GM19395 (cell line): ENCODE data around the gene RASGRP2.

Experiments used
- ATAC-seq: cut with Tn5 transposase; IDR thresholded peaks from one replicate; pipeline ENCODE4 v1.9.1; 2021; ENCODE audit warnings: mild to moderate bottlenecking, moderate library complexity; ENCODE audit not compliant: unreplicated experiment

Gene RASGRP2

DNA sequence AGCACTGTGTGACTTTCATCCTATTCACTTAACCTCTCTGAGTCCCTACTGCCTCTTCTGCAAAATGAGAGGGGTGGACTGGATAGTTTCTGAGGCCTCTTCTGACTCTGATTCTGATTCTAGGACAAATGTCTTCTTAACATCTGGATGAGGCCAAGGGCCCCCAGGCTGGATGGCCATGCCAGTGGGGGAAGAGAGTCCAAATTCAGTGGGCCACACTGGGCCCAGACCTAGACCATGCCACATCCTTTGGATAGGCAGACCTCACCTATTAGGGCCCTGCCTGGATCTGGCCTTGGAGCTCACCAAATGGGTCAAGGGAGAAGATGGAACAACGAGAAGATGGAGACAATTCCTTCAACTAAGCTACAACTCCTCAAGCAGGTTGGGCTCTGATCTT is 45.5 kb downstream of the RASGRP2 start:
- no peak for ATAC-seq

DNA sequence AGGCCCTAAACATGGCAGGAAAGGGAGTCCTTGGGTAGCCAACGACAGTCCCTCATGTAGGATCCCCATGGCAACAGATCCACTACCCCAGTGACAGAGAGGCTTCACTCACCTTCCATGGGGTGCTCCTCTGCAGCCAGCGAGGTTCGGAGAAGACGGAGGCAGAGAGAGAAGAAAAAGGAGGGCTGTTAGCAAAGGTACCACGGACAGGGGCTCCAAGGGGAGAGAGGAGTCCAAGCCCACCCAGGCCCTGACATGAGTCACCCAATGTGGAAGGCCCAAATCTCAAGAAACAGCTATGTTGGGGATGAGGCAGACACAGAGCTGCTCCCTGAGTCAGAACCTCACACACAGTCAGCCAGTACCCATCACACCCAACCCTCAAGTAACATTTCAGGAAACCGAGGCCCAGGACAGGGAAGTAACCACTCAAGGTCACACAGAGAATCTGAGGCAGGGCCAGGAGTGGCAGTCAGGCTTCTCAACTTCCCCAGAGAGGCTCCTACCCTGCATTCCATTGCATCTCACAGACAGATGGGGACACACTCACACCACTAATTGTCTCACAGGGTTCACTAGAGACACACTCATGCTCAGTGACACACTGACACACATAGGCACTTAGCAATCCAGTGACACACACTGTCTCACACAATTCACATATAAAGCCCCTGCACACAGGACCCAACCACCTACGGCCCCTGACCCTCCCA is 46.1 kb downstream of the RASGRP2 start:
- no peak for ATAC-seq

DNA sequence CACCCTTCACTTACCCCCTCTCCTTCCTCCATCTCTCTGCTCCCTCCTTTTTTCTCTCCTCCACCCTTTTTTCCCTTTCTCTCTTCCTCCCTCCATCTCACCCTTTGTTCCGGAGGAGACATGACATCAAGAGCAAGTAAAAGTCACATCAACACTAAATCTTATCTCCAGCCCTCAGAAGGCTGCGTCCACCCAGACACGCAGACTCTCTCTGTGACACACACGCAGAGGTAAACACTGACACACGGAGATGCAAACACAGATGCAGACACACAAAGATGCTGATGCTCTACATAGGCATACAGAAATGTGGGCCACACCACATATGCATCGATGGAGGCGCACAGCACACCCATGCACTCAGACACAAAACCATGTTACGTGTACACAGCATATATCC is 47.9 kb downstream of the RASGRP2 start:
- ATAC-seq, result no peak

DNA sequence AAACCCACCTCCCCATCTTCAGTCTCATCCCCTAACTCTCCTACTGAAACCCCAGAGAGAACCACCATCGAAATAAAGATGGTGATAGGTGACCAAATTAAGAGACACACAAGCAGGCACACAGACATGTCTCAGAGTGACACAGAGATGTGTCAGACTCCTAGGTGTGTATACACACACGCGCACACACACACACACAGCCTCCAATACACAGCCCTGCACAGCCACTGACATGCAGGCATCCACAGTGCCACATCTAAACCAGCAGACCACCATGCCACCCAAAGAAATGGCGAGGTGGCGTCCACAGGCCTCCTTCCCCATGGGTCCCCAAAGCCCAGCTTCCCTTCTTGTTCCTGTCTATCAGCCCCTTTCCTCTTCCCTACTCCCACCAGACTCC is 48.4 kb downstream of the RASGRP2 start:
- no peak for ATAC-seq

DNA sequence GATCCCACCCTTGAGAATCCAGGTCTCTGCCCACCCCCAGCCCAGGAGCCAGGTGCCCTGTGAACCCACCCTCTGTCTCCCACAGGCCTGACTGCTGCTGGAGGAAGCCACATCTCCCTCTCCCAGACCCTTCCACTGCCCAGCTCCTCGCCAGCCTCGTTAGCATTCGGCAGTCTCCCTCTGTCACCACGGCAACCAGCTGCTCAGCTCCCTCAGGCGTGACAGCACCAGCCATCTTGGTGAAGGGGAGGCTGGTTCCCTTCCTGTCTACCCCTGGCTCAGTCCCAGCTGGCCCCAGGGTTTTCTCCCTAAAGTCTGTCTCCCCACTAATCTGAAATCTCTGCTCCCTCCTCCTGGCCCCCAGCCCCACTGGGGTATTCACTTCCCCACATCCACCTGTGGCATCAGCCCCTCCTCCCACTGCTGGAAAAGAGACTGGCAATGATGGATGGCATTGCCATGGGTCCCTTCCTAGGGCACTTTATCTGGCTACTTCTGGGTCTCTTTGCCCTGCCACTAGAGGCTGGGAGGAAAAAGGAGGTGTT is 49.0 kb downstream of the RASGRP2 start:
- ATAC-seq, result no peak

DNA sequence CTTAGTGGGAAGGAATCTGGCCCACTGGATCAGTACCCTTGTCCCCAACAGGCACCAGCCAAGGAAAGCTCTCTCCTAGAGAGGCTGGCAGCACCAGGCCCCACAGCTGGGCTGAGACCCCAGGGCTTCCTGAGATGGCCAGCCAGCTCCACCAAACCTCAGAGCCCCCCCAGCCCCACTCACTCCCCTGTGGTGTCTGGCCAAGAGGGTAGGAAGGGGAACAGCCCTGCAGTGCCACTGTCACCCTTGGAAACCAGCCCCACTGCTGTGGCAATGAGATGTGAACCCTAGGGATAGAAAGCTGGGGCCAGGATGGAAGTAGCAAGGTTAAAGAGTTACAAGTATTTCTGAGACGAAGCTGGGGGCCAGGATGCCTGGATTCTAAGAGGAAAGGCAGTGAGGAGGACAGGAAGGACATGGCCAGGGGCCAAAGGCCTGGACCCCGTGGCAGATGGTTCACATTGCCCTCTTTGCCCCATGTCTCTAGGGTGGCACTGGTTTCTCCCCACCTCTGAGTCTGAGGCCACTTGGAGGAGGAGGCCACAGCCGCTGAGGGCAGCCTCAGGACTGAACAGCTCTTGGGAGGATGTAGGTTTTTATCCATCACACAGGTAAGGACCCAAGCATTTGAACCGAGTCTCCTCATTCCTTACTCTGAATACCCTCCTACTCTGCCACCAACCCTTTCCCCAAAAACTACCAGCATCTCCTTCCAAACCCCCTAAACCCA is 49.8 kb downstream of the RASGRP2 start:
- no peak for ATAC-seq

DNA sequence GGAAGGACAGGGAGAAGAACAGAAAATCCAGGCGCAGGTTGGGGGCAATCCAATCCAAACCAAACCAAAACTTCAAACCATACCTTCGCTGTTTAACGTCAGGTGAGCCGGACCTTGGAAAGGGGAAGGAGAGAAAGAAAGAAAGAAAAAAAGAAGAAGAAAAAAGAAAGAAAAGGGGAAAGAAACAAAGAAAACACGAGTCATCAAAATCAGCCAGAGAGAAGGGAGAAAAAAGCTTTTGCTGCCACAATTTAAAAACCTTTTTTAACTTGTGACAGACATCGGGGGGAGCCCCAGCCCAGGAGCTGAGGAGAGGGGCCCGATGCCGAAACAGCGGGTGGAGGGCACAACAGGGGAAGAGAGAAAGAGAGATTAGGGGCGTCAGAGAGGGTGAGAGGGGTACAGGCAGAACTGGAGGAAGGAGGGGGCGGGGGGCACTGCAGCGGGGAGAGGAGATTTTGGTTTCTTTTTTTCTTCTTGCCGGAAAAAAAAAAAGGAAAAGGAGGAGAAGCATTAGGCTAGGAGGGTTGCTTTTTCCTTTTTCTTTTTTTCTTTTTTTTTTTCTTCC is 51.1 kb downstream of the RASGRP2 start:
- no peak for ATAC-seq

GRCh38 chr11:64691543-64691942 is 52.4 kb downstream of the RASGRP2 start:
- no peak for ATAC-seq

DNA sequence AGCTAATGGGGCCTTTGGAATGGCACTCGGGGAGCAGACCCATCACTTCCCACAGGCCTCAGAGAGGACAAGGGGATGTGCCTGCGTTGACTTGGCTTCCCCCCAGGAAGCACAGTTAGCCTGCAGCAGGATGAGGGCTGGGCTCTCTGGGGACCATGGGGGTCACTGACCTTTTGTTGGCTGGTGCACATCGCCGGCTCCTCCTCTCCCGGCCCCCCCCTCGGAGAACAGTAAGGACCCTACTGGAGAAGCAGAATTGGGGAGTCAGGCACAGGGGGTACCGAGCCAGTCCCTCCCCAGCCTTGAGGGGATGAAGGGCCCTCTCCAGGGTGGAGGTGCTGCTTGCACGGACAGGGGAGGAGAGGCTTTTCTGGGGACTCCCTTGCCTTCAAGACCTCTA is 53.7 kb downstream of the RASGRP2 start:
- ATAC-seq, result no peak

GRCh38 chr11:64688534-64688982 is 55.4 kb downstream of the RASGRP2 start:
- ATAC-seq, result peak; percentile 87

DNA sequence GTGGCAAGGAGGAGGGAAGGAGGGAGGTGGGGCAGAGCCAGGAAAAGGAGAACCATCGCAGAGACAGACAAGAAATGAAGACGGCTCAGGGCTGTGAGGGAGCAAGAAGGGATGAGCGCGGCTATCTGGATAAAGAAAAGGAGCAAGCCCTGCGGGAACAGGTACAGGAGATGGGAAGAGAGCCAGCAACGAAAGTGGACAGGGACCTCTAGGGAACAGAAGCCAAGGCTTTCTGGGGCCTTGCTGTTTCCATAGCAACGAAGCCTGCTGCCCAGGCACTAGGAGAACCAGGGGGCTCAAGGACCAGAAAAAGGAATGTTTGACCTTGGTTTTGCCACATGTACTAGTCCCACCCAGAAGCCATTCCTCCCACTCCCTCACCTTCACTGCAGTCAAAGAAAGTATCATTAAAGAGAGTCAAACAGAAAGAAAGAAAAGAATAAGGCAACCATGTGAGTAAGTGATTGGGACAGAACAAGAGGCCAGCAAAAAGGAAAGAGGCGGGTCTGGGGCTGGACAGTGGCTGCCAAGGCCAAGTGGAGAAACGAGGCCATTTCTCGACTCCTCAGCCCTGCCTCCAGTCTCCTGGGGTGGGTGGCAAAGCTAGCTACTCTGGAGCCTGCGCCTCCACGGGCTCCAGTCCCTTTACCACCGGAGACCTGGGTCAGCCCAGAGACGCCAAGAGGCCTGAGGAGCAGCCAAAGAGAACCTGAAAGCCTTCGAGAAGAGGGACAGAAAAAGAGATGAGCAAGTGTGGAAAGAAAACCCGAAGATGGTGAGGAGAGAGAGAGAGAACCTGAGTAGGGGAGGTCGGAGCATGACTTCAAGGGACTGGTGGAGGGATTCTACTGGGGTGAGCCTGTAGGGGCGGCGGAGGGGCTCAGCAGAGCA is 56.1 kb downstream of the RASGRP2 start:
- no peak for ATAC-seq

GRCh38 chr11:64687204-64687603 is 56.7 kb downstream of the RASGRP2 start:
- no peak for ATAC-seq

- no peak for ATAC-seq
Measured at GRCh38 chr11:64686466-64687170, 57.3 kb downstream of the RASGRP2 start.

GRCh38 chr11:64685536-64685935 is 58.4 kb downstream of the RASGRP2 start:
- ATAC-seq, result no peak

GRCh38 chr11:64684357-64684756 is 59.6 kb downstream of the RASGRP2 start:
- ATAC-seq, result no peak

- no peak for ATAC-seq
Measured at GRCh38 chr11:64681171-64681570, 62.8 kb downstream of the RASGRP2 start.

- no peak for ATAC-seq
Measured at GRCh38 chr11:64679846-64680245, 64.1 kb downstream of the RASGRP2 start.

DNA sequence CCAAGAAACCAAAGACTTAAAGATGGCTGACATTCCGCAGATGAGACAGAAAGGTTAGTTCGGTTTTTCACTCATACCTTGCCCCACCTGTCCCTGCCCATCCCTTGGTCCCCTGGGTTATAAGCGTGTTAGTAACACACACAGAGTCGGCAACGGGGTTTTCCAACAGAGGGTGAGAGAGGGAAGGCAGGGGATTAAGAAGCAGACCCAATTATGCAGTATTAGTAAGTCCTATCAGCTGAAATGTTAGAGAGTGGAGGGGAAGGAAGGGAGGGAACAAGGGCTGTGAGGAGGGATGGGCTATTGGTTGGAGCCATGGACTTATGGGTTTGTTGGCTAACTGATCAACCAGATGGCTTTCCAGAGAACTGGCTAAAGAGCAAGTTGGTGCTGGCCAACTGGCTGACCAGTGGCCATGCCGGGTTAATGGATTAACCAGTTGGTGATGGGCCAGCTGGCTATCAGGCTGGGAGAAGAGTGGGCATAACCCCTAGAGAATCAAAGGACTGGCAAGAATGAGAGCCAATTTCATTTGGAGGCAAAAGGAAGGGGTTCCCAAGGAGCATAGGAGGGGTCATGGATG is 66.4 kb downstream of the RASGRP2 start:
- ATAC-seq, result no peak
